Kidney tubule cell (primary cell): ENCODE data around the gene PLA2G7.
A peak's percentile ranks its signal among the peaks of the same experiment; 100 is the strongest.

Source experiments
- DNase-seq: peaks from one replicate; pipeline ENCODE4 v3.0.0-alpha.2; 2018; ENCODE audit warnings: low spot score

Gene PLA2G7

DNA sequence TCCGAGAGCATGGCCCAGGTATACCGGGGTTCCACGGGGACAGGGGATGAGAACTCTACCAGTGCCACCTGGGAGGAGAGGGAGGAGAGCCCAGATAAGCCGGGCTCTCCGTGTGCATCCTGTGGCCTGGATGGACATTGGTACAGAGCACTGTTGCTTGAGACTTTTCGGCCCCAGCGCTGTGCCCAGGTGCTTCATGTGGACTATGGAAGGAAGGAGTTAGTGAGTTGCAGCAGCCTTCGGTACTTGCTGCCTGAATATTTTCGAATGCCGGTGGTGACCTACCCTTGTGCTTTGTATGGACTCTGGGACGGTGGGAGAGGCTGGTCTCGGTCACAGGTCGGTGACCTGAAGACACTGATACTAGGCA lies 46.2 kb downstream of the PLA2G7 start:
- DNase-seq = no peak

DNA sequence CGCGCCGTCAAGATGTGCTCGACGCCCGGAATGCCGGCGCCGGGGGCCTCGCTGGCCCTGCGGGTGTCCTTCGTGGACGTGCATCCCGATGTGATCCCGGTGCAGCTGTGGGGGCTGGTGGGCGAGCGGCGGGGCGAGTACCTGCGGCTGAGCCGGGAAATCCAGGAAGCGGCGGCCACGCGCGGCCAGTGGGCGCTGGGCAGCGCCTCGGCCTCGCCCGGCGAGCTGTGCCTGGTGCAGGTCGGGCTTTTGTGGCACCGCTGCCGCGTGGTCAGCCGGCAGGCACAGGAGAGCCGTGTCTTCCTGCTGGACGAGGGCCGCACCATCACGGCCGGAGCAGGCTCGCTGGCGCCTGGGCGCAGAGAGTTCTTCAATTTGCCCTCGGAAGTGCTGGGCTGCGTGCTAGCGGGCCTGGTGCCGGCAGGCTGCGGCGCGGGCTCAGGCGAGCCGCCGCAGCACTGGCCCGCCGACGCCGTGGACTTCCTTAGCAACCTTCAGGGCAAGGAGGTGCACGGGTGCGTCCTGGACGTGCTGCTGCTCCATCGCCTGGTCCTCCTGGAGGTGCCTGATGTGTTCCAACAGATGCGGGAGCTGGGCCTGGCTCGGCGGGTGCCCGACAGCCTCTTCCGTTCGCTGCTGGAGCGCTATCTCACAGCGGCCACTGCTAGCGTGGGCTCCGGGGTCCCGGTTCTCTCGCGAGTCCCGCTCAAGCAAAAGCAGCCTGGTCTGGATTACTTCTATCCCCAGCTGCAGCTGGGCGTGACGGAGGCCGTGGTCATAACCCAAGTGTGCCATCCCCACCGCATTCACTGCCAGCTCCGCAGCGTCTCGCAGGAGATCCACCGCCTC lies 46.8 kb downstream of the PLA2G7 start:
- DNase-seq = no peak

DNA sequence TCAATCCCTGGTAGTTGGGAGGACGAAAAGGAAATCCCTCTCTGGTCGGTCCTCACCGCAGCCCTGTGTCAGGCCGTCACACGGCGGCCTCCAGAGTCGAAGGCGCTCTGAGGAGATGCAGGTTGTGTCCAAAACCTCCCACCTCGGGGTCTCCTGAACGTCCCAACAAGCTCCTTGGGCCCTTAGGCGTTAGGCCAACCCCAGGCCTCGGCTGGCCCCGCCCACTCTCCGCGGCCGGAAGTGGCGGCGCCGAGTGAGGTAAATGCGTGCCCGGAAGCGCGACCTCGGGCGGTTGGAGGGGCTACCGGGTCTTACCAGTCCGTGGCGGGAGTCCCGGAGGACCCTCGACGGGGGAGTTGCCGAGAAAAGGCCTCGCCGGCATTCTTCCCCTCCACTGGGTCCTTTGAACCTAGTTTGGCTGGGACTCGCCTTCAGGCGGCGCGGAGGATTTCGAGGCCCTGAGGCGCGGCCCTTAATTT lies 47.5 kb downstream of the PLA2G7 start, which contains the start of gene TDRD6:
Gene TDRD6 (plus strand): TSS at position 267 of the 479 bp plus-strand sequence. CDS start 244 bp downstream, outside the sequence.
- no peak for DNase-seq

DNA sequence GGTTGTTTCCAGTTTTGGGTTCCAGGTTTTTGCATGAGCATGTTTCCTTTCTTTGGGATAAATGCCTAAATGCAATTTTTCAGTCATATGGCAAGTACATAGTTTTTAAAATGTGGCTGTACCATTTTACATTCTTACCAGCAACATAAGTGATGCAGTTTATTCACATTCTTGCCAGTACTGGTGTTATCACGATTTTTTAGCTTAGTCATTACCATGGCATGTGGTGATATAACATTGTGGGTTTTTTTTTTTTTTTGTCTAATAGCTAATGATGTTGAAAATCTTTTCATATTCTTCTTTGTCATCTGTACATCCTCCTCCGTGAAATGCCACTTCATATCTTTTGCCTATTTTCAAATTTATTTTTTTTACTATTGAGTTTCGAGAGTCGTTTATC lies 50.4 kb downstream of the PLA2G7 start:
- peak; percentile 36 for DNase-seq

DNA sequence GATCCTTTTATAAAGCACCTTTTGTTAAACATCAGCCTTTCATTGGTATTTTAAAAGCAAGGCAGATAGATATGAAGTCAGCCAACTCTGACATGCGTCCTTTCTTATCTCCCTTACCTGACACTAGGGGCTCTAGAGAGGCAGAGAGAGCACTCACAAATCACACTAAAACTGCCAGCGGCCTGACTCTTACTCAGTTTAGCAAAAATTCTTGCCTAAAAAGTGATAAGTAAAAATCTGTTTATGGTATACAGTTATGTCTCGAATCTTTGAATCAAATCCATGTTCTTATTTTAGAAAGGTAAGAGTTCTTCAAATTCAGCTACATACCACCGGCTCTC lies 57.9 kb downstream of the PLA2G7 start:
- DNase-seq = peak; percentile 8

DNA sequence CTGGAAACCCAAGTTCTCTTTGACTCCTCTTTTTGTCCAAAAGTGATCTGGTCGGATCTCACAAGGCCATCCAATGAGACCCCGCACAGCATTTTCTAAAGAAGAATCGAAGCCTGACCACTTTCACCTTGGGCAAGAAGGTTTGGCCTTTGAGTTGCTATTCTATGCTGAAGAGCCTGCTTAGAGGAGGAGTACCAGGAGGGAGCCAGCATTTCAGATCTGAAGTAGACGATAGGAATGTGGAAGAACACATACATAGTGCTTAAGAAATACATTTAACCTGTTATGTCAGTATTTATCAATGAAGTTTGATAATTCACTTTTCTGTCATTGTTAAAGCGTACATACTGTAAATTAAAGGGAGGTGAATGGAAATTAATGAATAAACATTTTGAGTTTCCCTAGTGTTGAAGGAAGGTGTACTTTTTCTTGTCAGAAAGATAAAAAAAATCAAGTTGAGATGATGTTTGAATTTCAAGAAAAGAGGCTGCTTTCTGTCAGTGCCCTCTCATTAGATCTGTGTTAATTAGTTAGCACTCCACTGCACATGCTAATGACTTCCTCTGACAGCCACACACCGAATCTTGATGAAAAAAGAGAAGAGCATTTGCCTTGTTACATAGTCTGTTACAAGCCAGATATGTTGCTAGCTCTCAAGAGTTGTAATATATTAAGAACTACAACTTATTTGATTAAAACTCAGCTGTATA lies 58.4 kb downstream of the PLA2G7 start:
- DNase-seq = no peak

DNA sequence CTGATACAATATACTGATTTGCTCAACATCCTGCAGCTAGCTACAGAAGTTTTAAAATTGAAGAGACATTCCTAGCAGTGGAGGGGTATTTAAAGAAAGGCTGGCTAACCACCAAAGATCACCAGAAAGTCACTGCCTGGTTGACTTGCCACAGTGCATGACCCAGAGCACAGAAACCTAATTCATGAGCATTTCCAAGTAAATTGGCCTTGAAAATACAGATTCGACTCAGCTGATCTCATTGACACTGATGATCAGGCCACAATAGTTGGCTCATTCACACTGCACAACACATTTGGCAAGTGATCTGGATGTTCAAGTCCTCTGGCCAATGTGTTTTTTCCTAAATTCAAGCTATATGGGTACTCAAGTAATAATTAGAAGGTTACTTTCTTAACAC lies 60.8 kb downstream of the PLA2G7 start:
- DNase-seq = no peak

DNA sequence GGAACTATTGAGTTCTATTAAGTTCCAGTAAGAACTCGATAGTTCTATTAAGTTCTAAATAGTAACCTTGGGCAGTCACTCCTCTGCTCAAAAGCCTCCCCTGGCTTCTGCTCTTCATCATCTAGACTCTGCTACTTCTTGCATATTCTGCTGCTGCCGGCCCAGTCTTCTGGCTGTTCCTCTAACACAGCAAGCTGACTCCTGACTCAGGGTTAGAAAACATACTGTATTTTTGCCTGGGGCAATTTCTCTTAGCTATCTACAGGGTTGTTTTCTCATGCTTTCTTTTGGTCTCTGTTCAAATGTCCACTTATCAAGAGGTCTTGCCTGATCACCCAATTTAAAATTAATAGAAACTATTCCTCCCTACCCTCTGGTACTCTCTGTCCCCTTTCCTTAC lies 67.8 kb downstream of the PLA2G7 start:
- DNase-seq = no peak

DNA sequence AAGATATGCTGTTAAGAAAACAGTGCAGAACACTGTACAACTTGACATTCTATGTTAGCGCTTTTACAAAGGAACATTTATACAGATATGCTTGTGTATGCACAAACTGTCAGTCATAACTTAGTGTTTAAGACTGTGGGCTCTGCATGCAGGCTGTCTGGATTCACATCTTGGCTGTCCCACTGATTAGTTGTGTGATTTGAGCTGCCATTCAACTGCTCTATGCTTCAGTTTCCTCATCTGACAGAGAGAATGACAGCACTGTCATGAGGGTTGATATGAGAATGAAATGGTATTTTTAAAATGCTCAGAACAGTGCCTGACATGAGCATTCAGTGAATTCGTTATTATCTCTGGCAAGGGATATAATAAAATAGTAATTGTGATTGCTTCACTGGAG lies 73.7 kb downstream of the PLA2G7 start:
- DNase-seq = no peak

DNA sequence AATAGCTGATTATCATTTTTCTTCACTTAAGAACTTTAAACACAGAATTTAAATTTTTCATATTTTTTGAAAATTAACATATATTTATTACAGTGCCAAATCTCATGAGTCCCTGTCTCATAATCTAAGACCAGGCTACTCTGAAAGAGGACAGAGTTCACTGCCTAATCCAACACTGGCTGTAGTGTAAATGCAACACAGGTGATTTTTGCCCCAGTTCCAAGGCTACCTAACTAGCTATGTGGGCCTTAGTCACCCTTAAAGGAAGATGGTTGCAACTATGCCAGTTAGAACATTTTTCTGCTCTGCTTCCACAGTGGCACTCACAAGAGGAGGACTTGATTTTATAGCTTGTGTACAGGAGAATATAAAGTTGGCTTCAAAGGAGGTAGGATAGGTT lies 77.5 kb downstream of the PLA2G7 start:
- DNase-seq = no peak

DNA sequence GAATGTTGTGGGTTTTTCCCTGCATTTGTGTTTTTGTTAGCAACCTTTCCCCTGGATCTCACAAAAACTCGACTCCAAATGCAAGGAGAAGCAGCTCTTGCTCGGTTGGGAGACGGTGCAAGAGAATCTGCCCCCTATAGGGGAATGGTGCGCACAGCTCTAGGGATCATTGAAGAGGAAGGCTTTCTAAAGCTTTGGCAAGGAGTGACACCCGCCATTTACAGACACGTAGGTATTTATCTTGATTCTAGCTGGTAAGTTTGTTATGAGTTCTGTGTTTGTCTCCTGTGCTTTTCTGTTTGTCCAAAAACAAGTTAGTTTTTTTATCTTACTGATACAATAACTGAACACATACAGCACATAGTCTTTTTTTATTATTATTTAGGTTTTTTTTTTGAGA lies 79.4 kb downstream of the PLA2G7 start:
- peak; percentile 5 for DNase-seq
